A673 (cell line): Measurements from ENCODE around the gene KIRREL3. TPM values are rescaled to one million over a fixed set of nuclear protein-coding genes. Genes with fewer than 3 reads are reported as not detected.

Experiments used
- BruUV-seq: library from RNA; stranded (reverse); fragments of 400-500 nt; replicated peaks from 2 replicates; lab custom pipeline; 2021; lab: Mats Ljungman, UMichigan
- CTCF ChIA-PET: fragments of 300-600 bp; sonication (Branson Sonifier 250); formaldehyde crosslinking; loops from one replicate; lab custom pipeline; 2022; ENCODE audit warnings: antibody characterized with exemption; lab: Charles Lee
- POLR2A ChIA-PET: fragments of 300-600 bp; sonication (Branson Sonifier 250); formaldehyde crosslinking; loops from one replicate; lab custom pipeline; 2022; ENCODE audit warnings: antibody characterized with exemption; ENCODE audit not compliant: low non-redundant PET; lab: Charles Lee
- DNase-seq: peaks from one replicate; pipeline ENCODE4 v3.0.0-alpha.2; 2015; ENCODE audit warnings: low spot score
- H3K27ac ChIP-seq: fragments of 200-600 bp; sonication (generic); 2 replicates; pipeline ENCODE4 v1.5.1; 2016; ENCODE audit warnings: mixed run types, low read depth, mild to moderate bottlenecking, mixed read lengths, antibody characterized with exemption, low read length; ENCODE audit not compliant: poor library complexity, severe bottlenecking
- H3K27me3 ChIP-seq: fragments of 200-600 bp; sonication (generic); replicated peaks from 2 replicates; pipeline ENCODE4 v1.6.1; 2017; ENCODE audit warnings: mixed run types, low read depth, mild to moderate bottlenecking, mixed read lengths, antibody characterized with exemption, low read length; ENCODE audit not compliant: insufficient read depth, poor library complexity
- H3K36me3 ChIP-seq: fragments of 200-600 bp; sonication (generic); 2 replicates; pipeline ENCODE4 v1.6.1; 2016; ENCODE audit warnings: mixed run types, mild to moderate bottlenecking, mixed read lengths, antibody characterized with exemption, low read length; ENCODE audit not compliant: insufficient read depth, poor library complexity, severe bottlenecking
- H3K4me1 ChIP-seq: fragments of 200-600 bp; sonication (generic); 2 replicates; pipeline ENCODE4 v1.6.1; 2017; ENCODE audit warnings: mixed run types, mild to moderate bottlenecking, mixed read lengths, antibody characterized with exemption, low read length; ENCODE audit not compliant: insufficient read depth, poor library complexity, severe bottlenecking
- H3K4me3 ChIP-seq: fragments of 200-600 bp; sonication (generic); 2 replicates; pipeline ENCODE4 v1.5.1; 2016; ENCODE audit warnings: low read depth, mixed run types, mild to moderate bottlenecking, mixed read lengths, low read length; ENCODE audit not compliant: poor library complexity, severe bottlenecking
- H3K9me3 ChIP-seq: fragments of 200-600 bp; sonication (generic); 2 replicates; pipeline ENCODE4 v1.6.1; 2016; ENCODE audit warnings: mixed run types, low read depth, mild to moderate bottlenecking, mixed read lengths, antibody characterized with exemption, low read length; ENCODE audit not compliant: poor library complexity, severe bottlenecking
- CTCF ChIP-seq: fragments of 300-800, 200-600 bp; sonication (generic); conservative IDR thresholded peaks from 2 replicates; pipeline ENCODE4 v1.5.1; 2017; ENCODE audit warnings: low read depth, mild to moderate bottlenecking, antibody characterized with exemption, low read length, moderate library complexity, mixed read lengths
- EZH2 ChIP-seq: fragments of 200-600 bp; sonication (generic); IDR thresholded peaks from 2 replicates; pipeline ENCODE4 v1.6.1; 2017; ENCODE audit warnings: borderline replicate concordance, low read depth, mild to moderate bottlenecking, mixed read lengths, antibody characterized with exemption, low read length; ENCODE audit not compliant: poor library complexity, severe bottlenecking
- intact Hi-C: fragments of 100-400 bp; cut with micrococcal nuclease; formaldehyde crosslinking; loops from one replicate; pipeline ENCODE4 v1.10.0; 2022; ENCODE audit not compliant: unreplicated experiment
- total RNA-seq: library from RNA; stranded (reverse); gene quantifications from 2 replicates; pipeline ENCODE4 v1.2.3, GENCODE V29; 2021

KIRREL3 gene
- total RNA-seq, 1 experiment from 2014 or later: not detected

GRCh38 chr11:126645186-126645585 is 355.4 kb downstream of the KIRREL3 start:
- intact Hi-C loops: no loop called here
- no peaks in the 10 kb centered on the region for H3K36me3 ChIP-seq
- TF ChIP-seq EZH2 (no peak), CTCF (no peak)
- no TSS peak for BruUV-seq
- no peak overlapping the region for H3K4me3 ChIP-seq
- no peaks in the 10 kb centered on the region for H3K4me1 ChIP-seq
- no peak for DNase-seq
- ChIA-PET POLR2A (no interaction called here), CTCF (no interaction called here)
- no peaks in the 10 kb centered on the region for H3K27me3 ChIP-seq
- no peak overlapping the region for H3K27ac ChIP-seq
- H3K9me3 ChIP-seq: no peaks in the 10 kb centered on the region

GRCh38 chr11:126640186-126640585 is 360.4 kb downstream of the KIRREL3 start:
- ChIA-PET CTCF (no interaction called here), POLR2A (no interaction called here)
- no peak overlapping the region for H3K27ac ChIP-seq
- no peak for DNase-seq
- no TSS peak for BruUV-seq
- no peaks in the 10 kb centered on the region for H3K36me3 ChIP-seq
- intact Hi-C loops: no loop called here
- no peak for TF ChIP-seq EZH2
- no peak for TF ChIP-seq CTCF
- no peaks in the 10 kb centered on the region for H3K27me3 ChIP-seq
- no peak overlapping the region for H3K4me3 ChIP-seq
- H3K4me1 ChIP-seq: peaks cover 10% of the 10 kb centered on the region
- H3K9me3 ChIP-seq: no peaks in the 10 kb centered on the region

- Histone ChIP-seq H3K4me3 (no peak overlapping the region), H3K9me3 (no peaks in the 10 kb centered on the region), H3K36me3 (no peaks in the 10 kb centered on the region), H3K4me1 (peaks cover 10% of the 10 kb centered on the region), H3K27ac (no peak overlapping the region), H3K27me3 (no peaks in the 10 kb centered on the region)
- DNase-seq: no peak
- POLR2A ChIA-PET: no interaction called here
- intact Hi-C loops: no loop called here
- CTCF ChIA-PET: no interaction called here
- TF ChIP-seq EZH2 (no peak), CTCF (no peak)
- no TSS peak for BruUV-seq
Observed at GRCh38 chr11:126639692-126640091, 360.9 kb downstream of the KIRREL3 start.
